Activated naive CD4-positive, alpha-beta T cell treated with anti-CD3 and anti-CD28 coated beads, Interleukin-2, amount 50 U/mL, for 16 hours (primary cell): ENCODE data around the gene GULP1.
"Not testable (repeated sequence)": the region's sequence is repeated elsewhere in the genome, so short reads cannot be mapped to it uniquely, and the experiment has no call there.

Experiments used
- DNase-seq: peaks from one replicate; pipeline ENCODE4 v3.0.0-alpha.2; 2020

GULP1 gene

GRCh38 chr2:188492751-188493150, 201.1 kb downstream of the GULP1 start:
- DNase-seq, result no peak

- DNase-seq, result no peak
Measured at GRCh38 chr2:188494906-188495305, 203.2 kb downstream of the GULP1 start.

GRCh38 chr2:188495969-188496431, 204.3 kb downstream of the GULP1 start:
- no peak for DNase-seq

GRCh38 chr2:188497726-188498125, 206.1 kb downstream of the GULP1 start:
- DNase-seq, result no peak

GRCh38 chr2:188503975-188504374, 212.3 kb downstream of the GULP1 start:
- no peak for DNase-seq

GRCh38 chr2:188506843-188507242, 215.2 kb downstream of the GULP1 start:
- no peak for DNase-seq

- no peak for DNase-seq
Measured at GRCh38 chr2:188511346-188511745, 219.7 kb downstream of the GULP1 start.

- no peak for DNase-seq
Measured at GRCh38 chr2:188512456-188512855, 220.8 kb downstream of the GULP1 start.

- no peak for DNase-seq
Measured at GRCh38 chr2:188515918-188516317, 224.2 kb downstream of the GULP1 start.

GRCh38 chr2:188517549-188518215, 226.0 kb downstream of the GULP1 start:
- no peak for DNase-seq

- no peak for DNase-seq
Measured at GRCh38 chr2:188518381-188518780, 226.7 kb downstream of the GULP1 start.

GRCh38 chr2:188519136-188519535, 227.5 kb downstream of the GULP1 start:
- DNase-seq, result no peak

GRCh38 chr2:188522517-188522916, 230.8 kb downstream of the GULP1 start:
- DNase-seq, result no peak

- DNase-seq, result no peak
Measured at GRCh38 chr2:188523919-188524318, 232.2 kb downstream of the GULP1 start.

GRCh38 chr2:188524519-188525113, 232.9 kb downstream of the GULP1 start:
- DNase-seq, result peak; percentile 8

GRCh38 chr2:188526701-188527100, 235.0 kb downstream of the GULP1 start:
- DNase-seq, result no peak

GRCh38 chr2:188527141-188527540, 235.5 kb downstream of the GULP1 start:
- DNase-seq, result no peak

GRCh38 chr2:188527581-188527993, 235.9 kb downstream of the GULP1 start:
- no peak for DNase-seq

GRCh38 chr2:188529710-188530109, 238.0 kb downstream of the GULP1 start:
- no peak for DNase-seq

GRCh38 chr2:188534875-188535274, 243.2 kb downstream of the GULP1 start:
- DNase-seq, result no peak

- no peak for DNase-seq
Measured at GRCh38 chr2:188551671-188552070, 260.0 kb downstream of the GULP1 start.

GRCh38 chr2:188557081-188557480, 265.4 kb downstream of the GULP1 start:
- DNase-seq, result no peak

GRCh38 chr2:188559455-188559854, 267.8 kb downstream of the GULP1 start:
- not testable (repeated sequence) for DNase-seq

- DNase-seq, result no peak
Measured at GRCh38 chr2:188561473-188561979, 269.9 kb downstream of the GULP1 start.
